HG02840 (cell line): ENCODE results near the gene LINC01488.

Source experiments
- ATAC-seq: cut with Tn5 transposase; IDR thresholded peaks from one replicate; pipeline ENCODE4 v1.9.1; 2021; ENCODE audit warnings: mild to moderate bottlenecking, moderate library complexity, moderate number of reproducible peaks; ENCODE audit not compliant: unreplicated experiment, low FRiP score

Gene LINC01488

DNA sequence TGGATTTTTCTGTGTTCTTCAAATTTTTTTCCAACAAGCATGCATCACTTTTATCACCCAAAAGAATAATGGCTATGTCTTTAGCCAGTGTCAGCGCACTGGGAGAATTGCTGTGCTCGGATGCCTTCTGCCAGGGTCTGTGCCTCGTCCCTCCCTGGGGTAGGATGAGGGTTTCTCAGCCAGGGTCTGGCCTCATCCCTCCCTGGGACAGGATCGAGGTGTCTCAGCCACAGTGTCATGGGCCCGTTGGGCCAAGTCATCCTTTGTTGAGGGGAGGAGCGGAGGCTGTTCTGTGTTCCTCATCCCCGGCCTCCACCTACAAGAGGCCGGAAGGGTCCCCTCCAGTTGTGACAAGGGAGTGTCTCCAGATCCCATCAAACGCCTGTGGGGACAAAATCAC lies 22.7 kb downstream of the LINC01488 start:
- ATAC-seq, result no peak

DNA sequence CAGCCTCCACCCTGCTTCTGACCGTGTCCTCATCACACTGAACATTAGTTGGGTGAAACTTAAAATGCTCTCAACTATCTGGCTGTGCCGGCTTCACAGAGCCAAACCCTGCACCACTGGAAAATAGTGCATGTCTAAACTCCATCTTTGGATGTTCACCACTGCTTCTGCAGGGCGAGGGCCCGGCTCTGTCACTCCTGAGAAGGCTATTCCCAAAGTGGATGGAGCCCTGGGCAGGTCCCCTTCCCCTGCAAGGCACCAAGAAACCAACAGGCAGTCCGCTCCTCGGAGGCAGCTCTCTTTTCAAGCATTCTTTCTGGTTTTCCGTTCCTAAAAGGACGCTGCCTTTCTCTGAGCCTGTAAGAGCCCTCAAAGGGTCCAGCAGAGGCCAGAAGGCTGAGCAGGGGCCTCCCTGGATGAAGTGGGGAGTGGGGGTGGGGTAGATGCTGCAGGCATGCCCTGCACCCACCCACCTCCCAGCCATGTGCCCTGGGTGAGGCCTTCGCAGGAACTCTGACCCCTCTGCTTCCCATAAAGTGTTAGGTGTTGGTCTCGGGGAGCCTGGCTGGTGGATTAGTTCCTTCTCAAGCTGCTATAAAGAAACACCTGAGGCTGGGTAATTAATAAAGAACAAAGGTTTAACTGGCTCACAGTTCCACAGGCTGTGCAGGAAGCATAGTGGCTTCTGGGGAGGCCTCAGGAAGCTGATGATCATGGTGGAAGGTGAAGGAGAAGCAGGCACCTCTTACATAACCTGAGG lies 23.3 kb downstream of the LINC01488 start:
- no peak for ATAC-seq

DNA sequence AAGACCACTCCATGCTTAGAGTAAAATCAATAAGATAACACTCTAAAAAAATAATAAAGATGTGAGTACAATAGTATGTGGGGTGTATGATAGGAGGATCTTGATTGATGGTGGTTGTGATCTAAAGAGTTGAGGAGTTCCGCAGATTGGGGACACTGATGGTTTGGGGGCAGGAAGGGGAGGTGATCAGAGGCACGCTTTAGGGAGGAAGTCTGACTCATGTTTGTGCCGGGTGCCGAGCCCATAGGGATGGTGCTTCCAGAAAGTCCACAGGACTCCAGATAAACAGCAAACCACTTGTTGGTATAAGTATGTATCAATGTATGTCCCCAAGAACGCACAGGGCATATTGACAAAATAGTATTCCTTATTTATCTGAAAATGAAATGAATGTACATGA lies 27.5 kb downstream of the LINC01488 start:
- no peak for ATAC-seq

DNA sequence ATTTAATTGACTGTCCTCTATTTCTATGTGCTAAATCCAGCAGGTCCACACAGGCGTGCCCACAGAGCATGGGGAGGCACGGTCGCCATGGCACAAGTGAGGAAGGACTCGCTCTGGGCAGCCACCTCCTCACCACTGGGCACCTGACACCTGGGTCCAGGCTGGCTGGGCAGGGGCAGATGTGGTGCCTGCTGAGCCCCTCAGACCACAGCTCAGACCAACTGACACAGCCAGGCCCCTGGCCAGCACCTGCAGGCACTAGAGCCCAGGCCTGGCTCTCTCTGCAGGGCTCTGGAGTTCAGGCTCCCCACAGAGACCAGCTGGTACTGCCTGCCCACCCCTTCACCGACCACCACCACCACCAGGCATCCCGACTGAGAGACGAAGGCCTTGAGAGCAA lies 27.9 kb downstream of the LINC01488 start:
- ATAC-seq, result no peak

DNA sequence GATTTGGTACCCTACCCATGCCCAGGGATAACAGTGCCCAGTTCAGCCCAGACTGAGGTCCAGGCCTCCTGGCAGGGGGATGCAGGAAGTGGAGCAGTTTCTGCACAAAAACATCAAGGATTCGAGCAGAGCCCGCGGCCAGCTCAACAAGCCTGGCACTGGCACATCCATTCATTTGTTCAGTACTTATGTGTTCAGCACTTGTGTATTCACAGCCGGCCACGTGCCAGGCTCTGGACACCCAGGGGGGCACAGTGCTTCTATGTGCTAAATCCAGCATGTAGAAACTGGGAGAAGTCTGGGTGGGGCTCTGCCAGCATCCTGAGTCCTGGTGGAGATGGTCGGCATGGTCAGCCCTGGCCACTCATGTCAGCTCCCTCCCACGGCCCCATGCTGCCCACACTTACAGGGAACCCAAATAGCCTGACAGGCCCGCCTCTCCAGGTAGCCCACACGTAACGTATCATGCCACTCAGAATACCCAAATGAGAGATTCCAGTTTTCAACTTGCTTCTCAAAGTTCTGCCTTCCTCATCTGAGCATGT lies 28.5 kb downstream of the LINC01488 start:
- no peak for ATAC-seq

DNA sequence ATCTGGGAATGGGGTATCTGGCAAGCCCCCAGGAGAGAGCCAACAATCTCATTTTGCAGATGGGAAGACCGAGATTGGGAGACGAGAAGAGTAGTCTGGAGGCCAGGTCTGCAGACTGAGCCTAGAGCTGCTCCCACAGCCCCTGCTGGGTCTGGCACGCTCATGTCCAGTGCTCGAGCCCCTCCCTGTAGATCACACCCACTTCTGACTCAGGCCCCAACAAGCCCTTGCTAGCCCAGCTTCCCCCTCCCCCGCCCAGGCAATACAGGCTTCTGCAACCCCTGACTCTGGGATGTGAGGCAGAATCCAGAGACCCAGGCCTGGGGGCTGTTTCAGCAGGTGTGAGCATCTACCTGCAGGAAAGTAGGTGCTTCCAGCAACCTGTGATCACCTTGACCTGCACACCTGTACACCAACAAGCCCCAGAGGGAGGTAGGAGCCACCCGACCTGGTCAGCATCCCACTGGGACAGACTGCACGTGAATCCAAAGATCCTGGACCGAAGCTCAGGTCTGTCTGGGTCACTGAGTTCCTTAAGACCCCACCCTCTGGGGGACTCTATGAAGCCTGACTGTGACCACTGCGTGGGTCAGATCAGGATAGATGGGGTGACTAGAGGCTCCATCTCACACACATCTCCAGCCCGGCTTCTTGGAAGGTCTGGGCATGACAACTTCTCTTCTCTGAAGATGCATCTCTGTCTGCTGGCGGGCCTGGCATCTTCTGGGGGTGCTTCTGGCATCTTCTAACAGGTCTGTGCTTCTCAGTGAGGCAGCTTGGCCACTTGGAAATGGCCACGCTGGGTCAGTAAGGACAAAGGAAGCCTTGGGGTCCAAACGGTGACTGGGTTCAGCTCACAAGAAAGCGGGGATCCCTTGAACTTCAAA lies 29.3 kb downstream of the LINC01488 start:
- ATAC-seq, result no peak

DNA sequence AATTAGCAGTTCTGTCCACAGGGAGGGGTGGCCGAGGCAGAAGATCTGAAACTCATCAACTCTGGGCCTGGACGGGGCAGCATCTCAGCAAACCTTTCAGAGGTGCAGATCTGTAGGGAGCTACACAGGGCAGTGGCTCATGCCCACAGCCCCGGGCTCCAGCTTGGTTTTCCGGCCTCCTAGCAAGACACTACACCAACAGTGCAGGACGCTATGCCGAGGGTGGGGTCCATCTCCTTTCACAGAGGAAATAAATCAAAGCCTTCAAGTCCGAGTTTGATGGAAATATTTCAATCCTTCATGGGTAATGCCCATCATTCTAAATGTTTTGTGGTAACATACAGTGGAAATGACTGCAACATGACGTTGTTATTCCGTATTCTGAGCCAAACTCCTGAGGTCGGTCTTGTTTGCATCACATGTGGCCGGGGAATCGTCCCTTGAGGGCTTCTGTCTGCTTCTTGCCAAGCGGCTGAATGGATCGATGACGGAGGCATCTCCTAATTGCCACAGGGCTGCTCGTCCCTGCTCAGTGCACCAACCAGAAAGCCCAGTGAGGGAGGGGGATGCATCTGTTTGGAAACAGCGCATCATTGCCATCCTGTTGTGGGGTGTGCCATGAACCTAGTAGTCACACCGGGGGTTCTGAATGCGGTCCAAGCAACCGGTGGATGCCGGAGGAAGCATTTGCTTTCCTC lies 30.0 kb downstream of the LINC01488 start:
- ATAC-seq, result no peak

DNA sequence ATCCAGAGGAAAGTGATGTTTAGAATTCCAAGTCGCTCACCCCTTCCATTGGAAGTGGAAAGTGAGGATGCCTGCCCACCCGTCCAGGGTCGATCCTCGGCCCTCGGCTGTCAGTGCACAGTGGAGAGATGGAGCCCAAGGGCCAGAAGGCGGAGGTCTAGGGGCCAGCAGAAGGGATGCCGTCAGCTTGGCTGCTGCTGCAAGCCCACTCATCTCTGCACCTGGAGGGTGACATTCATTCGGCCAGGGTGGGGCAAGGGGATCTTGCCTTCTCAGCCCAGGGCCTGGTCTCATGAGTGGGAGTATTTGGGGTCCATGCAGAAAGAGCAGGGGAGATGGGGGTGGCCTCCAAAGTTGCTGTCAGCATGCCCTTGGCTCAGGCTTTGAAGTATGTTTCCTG lies 30.7 kb downstream of the LINC01488 start:
- ATAC-seq, result no peak

DNA sequence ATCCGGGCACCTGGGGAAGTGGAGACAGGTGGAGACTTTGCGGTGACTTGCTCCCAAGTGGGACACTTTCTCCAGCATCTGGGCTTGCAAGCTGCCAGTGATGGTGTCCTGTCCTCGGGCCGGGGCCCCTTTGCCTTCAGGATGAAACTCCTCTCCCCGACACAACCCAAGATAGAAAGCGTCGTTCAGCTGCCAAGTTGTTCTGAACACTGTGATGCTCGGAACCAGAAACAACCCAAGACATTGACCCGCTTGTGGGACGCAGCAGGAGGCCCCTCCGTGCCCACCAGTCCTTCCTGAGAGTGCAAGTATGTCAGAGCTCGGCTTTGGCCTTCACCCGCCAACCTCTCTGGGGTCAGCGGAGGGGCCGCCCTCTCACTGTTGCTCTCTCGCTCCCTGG lies 31.3 kb downstream of the LINC01488 start:
- ATAC-seq, result no peak

DNA sequence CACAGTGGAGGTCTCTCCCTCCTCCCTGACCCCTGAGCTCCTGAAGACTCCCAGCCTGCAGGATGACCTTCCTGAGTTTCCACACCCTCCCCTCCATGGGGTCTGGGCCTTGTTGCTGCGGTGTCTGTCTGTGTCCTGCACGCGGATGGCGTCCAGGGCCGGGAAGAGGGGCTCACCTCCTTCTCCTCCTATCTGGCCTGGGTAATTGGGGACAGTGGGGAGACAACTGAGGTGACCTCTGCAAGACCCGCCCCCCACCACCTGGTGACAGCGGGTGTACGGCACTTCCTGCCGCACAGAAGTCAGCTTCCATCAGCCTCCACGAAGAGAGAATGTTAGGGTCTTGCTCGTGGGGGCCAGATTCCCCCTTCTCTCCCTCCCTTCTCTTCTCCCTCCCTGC lies 31.7 kb downstream of the LINC01488 start:
- no peak for ATAC-seq

DNA sequence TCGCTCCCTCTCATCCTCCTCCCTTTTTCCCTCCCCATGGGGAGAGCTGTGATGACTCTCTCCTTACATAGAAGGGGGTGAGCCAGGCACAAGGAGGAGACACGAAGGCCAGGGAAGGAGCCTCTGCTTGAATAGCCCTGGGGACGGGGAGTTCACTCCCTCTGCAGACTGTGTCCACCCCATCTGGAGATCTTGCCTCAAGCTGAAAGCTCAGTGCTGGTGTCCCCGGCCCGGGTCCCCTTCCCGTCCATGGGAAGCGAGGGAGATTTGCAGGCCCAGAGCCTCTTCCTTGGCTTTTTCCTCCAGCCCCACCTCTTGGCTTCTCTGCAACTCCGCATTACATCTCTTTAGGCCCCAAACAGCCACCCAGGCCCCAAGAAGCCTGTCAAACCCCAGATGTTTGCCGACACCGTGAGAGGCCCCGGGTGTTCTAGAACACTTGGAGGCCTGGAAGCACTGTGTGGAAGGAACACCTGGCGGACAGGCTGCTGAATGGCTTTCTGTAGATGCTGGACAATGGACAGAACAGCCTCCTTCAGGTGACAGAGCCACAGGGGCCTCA lies 32.3 kb downstream of the LINC01488 start:
- no peak for ATAC-seq

DNA sequence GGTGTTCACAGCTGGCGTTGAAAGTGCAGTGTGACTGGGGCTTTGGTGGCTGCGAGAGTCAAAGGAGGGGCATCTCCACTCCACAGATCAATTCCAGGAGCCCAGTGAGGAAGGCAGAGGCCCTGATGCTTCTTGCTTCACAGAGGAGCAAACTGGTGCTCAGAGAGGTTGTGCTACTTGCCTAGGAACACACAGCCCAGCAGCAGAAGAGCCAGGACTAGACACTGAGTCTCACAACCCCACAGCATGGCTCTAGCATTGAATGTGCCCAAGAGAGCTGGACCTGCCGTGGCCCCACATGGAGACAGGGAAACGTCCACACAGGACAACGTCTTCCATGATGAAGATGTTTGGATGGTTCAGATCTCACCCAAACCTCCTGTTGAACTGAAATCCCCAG lies 33.3 kb downstream of the LINC01488 start:
- no peak for ATAC-seq

DNA sequence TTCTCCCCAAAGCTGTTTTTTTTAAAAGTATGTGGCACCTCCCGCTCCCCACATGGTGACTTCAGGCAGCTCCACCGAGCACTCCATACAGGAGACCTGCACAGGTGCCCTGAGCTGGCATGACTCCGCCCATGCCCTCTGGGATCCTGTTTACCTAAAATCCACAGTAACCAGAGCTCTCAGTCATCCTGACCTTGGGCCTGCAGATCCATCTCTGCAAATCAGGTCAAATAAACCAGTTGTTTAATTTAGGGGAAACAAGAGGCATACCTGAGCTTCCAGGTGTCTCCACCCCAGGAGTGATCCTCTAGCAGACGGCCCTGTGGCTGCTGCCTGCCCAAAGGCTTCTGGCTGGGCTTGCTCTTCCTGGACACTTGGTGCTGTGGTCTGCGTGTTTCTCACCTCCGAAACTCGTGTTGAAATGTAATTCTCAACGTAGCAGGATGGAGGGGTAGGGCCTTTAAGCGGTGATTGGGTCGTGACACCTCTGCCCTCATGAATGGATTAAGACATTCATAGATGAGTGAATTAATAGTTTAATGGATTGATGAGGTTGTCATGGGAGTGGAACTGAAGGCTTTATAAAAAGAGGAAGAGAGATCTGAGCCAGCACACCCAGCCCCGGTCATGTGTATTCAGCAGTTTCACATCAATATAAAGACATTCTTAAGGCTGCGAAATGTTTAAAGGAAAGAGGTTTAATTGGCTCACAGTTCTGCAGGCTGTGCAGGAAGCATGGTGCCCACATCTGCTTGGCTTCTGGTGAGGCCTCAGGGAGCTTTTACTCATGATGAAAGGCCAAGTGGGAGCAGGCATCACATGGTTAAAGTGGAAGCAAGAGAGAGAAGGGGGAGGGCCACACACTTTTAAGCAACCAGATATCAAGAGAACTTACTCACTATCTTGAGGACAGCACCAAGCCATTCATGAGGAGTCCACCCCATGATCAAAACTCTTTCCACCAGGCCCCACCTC lies 34.1 kb downstream of the LINC01488 start:
- ATAC-seq, result no peak

DNA sequence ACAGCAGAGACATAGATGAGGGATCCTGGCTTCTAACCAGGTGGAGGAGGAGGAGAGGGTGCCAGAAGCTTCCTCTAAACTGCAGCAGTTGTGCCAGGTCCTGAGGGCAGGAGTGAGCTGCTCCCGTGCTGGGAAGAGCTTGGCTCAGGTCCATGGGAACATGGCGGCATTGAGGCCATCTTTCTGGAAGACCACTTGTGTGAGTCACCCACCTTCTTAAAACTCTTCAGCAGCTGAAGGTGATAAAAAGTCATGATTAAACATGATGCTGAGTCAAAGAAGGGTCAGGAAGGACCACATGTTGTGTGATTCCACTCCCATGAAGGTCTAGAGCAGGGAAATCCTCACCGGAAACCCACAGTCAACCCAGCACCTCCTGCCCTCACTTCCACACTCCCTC lies 35.1 kb downstream of the LINC01488 start:
- ATAC-seq, result no peak

DNA sequence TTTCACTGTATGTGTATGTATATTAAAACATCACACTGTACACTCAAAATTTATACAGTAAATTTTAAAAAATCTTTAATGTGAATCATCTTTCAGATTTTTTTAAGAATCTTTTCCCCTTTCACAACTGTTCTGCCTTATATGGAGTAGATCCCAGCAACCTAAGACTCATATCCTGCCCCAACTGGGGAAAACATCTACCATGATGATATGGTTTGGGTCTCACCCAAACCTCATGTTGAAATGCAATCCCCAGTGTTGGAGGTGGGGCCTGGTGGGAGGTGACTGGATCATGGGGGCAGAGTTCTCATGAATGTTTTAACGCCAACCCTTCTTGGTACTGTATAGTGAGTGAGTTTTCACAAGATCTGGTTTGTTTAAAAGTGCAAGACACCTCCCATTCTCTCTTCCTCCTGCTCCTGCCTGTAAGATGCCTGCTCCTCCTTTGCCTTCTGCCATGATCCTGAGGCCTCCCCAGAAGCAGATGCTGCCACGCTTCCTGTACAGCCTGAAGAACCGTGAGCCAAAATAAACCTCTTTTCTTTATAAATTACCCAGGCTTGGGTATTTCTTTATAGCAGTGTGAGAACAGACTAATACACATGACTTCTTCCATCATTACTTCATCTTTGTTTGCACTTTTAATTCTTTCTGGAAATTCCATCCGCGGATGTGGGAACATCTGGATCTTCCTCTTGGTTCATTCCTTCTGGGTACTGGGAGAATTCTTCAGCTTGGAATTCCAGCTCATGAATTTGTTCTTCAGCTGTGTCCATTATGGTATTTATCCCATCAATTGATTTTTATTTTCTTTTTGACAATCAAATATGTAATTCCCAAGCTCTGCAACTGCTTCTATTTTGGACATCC lies 36.9 kb downstream of the LINC01488 start:
- ATAC-seq, result no peak

DNA sequence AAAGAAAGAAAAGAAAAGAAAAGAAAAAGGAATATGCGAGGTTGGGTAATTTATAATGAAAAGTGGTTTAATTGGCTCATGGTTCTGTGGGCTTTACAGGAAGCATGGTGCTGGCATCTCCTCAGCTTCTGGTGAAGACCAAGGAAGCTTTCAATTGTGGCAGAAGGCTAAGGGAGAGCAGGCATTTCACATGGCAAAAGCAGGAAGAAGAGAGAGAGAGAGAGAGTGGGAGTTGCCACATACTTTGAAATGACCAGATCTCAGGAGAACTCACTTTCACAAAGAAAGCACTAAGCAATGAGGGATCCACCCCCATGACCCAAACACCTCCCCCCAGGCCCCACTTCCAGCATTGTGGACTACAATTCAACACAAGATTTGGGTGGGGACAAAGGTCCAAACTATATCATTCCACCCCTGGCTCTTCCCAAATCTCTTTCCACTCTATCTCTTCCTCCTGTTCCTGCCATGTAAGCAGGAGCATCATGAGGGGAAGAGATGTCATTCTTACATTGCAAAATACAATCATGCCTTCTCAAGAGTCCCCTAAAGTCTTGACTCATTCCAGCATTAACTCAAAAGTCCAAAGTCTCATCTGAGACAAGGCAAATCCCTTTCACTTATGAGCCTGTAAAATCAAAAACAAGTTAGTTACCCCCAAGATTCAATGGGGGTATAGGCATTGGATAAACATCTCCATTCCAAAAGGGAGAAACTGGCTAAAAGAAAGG lies 38.9 kb downstream of the LINC01488 start:
- ATAC-seq, result no peak

DNA sequence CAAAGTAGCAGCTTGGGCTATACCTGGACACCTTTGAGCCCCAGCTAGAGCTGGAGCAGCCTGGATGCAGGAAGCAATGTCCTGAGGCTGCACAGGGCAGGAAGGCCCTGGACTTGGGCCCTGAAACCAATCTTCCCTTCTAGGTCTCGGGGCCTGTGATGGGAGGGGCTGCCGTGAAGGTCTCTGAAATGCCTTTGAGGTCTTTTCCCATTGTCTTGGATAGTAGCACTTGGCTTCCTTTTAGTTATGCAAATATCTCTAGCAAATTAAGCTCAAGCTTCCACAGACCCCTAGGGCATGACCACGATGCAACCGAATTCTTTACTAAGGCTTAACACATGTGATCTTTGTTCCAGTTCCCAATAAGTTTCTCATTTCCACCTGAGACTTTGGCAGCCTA lies 40.0 kb downstream of the LINC01488 start:
- ATAC-seq, result no peak

DNA sequence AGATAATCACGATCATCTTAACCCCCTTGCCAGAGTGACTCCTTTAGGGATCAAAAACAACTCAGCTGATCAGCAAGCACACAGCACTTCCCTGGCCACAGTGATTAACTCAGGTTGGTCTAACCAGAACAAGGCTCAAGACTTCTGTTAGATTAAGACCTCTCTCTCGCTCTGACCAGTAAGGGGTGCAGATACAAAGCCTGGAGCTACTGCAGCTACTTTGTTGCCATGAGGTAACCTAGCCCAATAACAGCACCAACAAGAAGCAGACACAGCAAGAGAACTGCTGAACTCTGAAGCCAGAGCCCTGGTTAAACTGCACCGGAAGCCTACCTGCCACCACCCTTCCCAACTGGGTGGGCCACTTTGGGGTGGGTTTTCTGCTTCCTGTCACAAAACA lies 42.0 kb downstream of the LINC01488 start:
- ATAC-seq, result no peak
